ENCODE results near the gene ADCY2.

DNA sequence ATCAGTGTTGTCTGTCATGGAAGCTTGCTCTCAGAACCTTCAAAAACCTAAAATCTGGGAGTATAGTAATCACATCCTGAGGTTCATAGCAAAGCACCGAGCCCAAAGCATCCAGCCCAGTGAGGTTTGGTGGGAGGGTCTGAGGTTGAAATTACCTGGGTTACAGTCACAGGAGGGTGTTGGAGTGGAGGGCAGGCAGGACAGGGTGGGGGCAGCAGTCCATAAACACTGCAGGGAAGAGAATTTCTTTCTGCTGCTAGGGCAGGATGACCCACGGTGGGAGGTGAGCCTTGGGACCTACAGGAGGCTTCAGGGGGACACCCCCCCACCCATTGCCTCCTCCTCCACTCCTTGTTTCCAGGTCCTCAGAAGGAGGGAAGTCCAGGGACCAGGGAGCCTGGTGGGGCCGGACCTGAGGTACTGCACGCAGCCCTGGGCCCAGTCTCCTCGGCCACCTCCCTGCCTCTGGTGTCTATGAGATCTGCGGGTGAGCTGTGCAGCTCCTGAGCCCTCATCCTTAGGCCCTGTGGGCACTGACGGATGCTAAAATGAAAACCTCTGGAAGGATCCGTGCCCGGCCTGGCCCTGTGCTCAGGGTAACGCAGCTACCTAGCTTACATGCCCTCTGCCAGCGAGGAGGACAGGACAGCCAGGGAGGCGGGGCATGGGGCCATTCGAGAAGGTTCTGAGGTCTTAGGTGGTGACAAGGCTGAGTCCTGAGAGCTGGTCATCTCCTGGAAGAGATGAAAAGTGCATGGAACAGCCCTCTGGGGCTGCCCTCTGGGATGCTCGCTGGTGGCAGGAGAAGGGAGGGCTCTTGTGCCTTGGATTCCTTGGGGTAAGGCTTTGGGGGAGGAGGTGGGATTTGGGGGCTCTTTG is 1.8 kb upstream of the ADCY2 start:
- TF ChIP-seq POLR2A (IDR thresholded peaks at IDR 0.05): no peak
- TF ChIP-seq, protein P1, sequence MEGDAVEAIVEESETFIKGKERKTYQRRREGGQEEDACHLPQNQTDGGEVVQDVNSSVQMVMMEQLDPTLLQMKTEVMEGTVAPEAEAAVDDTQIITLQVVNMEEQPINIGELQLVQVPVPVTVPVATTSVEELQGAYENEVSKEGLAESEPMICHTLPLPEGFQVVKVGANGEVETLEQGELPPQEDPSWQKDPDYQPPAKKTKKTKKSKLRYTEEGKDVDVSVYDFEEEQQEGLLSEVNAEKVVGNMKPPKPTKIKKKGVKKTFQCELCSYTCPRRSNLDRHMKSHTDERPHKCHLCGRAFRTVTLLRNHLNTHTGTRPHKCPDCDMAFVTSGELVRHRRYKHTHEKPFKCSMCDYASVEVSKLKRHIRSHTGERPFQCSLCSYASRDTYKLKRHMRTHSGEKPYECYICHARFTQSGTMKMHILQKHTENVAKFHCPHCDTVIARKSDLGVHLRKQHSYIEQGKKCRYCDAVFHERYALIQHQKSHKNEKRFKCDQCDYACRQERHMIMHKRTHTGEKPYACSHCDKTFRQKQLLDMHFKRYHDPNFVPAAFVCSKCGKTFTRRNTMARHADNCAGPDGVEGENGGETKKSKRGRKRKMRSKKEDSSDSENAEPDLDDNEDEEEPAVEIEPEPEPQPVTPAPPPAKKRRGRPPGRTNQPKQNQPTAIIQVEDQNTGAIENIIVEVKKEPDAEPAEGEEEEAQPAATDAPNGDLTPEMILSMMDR (IDR thresholded peaks at IDR 0.05): no peak
